HG03378 (cell line): Measurements from ENCODE around the gene CCDC34.
A peak's percentile ranks its signal among the peaks of the same experiment; 100 is the strongest.

ENCODE experiments used
- ATAC-seq: cut with Tn5 transposase; IDR thresholded peaks from one replicate; pipeline ENCODE4 v1.9.1; 2021; ENCODE audit warnings: mild to moderate bottlenecking, moderate library complexity; ENCODE audit not compliant: unreplicated experiment

The CCDC34 gene, protein sequence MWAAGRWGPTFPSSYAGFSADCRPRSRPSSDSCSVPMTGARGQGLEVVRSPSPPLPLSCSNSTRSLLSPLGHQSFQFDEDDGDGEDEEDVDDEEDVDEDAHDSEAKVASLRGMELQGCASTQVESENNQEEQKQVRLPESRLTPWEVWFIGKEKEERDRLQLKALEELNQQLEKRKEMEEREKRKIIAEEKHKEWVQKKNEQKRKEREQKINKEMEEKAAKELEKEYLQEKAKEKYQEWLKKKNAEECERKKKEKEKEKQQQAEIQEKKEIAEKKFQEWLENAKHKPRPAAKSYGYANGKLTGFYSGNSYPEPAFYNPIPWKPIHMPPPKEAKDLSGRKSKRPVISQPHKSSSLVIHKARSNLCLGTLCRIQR

DNA sequence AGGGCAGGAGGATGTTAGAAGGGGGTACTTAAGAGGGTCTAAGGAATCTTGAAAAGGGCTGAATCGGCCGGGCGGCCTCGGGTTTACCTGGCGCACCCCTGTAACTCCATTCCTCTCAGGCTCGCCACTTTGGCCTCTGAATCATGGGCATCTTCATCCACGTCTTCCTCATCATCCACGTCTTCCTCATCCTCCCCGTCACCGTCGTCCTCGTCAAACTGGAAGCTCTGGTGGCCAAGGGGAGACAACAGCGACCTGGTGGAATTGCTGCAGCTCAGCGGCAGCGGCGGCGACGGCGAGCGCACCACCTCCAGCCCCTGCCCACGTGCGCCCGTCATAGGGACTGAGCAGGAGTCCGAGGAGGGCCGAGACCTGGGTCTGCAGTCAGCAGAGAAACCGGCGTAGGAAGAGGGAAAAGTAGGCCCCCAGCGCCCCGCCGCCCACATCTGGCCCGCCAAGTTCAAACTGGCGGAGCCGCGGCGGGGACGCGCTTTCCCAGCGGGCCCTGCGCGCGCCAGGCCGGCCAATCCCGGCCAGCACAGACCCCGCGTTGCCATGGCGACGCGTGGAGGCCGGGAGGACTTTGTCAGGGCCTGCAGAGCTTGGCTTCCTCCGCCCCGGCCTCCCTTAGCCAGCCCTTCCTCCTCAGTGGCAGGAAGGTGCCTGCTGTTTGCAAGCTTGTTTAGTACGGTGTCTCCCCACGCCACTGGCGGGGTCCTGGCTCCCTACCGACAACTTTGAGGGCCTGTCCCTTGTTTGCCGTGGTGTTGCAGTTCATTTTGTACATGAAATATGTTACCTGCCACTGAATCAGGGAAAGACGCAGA, at the start of gene CCDC34:
Gene CCDC34 (minus strand): TSS at position 467 of the 827 bp plus-strand sequence. CDS start 21 bp downstream, at position 446.
- peak; percentile 96 for ATAC-seq

GRCh38 chr11:27412192-27412691, 49.2 kb upstream of the CCDC34 start:
- ATAC-seq: no peak

DNA sequence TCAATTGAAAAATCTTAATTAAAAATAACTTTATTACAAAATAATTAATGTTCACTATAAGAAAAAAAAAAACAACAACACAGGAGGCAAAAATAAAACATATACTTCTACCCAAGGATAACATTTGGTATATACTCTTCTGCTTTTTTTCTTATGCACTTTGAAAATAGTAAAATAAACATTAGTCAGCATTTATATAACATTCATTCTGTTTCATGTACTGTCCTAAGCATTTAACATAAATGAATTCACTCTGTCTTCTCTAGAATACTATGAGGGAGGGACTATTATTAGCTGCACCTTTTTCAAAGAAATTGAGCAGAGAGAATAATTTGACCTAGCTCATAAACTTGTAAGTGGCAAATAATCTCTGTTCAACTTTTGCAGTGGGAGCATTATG, 48.3 kb upstream of the CCDC34 start:
- no peak for ATAC-seq

- ATAC-seq: no peak
Measured at GRCh38 chr11:27410272-27410671, 47.3 kb upstream of the CCDC34 start.

DNA sequence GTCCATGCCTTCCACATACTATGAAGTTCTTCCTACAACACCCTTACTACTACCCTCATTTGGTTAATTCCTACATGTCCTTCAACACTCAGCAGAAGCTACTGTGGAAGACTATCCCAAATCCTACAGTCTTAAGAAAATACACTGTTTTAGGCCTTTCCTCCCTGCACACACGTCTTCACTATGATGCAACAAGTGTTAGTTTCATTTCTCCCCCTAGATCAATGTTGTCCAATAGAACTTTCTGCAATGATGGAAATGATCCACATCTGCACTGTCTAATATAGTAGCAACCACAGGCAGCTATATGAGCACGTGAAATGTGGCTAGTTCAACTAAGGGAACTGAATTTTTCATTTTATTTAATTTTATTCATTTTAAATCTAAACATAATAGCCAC, 46.7 kb upstream of the CCDC34 start:
- no peak for ATAC-seq

- no peak for ATAC-seq
Measured at GRCh38 chr11:27409049-27409448, 46.0 kb upstream of the CCDC34 start.

GRCh38 chr11:27408246-27408800, 45.3 kb upstream of the CCDC34 start:
- ATAC-seq: no peak

DNA sequence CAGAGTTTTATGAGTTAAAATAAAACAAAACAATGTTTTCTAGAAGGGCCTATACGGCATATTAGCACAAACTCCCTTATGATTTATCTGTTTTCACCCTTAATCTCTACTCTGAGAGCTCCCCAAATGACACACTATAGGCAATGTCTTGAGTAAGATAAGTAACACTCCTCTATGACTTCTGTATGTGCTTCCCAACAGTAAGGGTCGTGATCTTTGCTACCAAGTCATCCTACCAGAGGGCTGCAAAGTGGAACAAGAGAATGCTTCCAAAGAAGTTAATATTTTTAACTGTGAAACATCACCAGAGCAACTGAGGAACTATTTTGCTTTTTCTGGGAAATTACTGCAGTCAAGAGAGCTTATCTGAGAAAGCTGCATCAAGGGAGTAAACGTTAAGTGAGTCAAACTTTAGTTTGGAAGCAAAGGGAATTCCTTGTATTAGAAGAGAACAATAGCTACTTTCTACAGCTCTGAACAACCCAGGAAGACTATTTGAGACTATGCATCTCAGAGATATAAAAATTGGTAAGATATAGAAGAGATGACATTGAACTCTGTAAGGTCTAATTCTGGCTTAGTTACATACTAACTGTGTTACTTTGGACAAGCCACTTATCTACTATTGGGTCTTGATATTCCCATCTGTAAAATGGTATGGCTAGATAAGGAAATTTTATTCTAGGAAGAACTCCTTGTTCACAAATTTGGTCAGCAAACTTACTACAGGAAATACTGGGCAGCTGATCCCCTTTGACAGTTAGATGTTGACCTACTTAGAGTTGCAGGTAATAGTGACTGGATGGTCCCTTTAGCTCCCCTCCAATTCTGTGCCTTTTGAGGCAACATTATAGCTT, 43.7 kb upstream of the CCDC34 start:
- ATAC-seq: no peak

GRCh38 chr11:27405134-27405533, 42.1 kb upstream of the CCDC34 start:
- no peak for ATAC-seq

DNA sequence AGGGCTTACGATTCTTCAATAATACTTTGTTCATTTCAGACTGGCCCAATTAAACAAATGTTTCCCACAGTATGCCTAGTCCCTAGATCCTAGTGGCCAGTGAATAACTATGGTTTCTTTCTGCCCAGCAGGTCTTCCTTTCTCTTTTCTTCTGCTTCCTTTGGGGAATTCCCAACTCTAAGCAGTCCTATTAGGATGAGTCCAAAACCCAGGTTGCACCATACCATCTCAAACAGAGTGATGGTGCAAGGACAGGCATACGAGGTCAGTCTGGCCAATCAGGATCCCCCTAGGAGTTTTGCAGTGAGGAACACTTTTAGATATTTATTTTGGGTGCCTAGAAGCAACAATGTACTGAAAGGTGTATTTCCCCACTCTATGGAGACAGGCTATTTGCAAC, 41.4 kb upstream of the CCDC34 start:
- ATAC-seq: no peak

DNA sequence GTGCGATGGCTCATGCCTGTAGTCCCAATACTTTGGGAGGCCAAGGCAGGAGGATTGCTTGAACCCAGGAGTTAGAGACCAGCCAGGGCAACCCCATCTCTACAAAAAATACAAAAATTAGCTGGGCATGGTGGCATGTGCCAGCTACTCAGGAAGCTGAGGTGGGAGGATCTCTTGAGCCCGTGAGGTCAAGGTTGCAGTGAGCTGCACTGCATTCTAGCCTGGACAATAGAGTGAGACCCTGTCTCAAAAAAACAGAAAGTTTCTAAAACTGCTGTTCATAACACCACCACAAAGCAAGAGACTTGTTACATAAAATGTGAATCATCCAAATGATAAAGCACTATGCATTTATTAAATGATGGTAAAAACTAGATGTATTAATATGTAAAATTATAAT, 40.2 kb upstream of the CCDC34 start:
- no peak for ATAC-seq

- ATAC-seq: no peak
Measured at GRCh38 chr11:27402450-27402849, 39.4 kb upstream of the CCDC34 start.

- ATAC-seq: no peak
Measured at GRCh38 chr11:27401833-27402316, 38.9 kb upstream of the CCDC34 start.

DNA sequence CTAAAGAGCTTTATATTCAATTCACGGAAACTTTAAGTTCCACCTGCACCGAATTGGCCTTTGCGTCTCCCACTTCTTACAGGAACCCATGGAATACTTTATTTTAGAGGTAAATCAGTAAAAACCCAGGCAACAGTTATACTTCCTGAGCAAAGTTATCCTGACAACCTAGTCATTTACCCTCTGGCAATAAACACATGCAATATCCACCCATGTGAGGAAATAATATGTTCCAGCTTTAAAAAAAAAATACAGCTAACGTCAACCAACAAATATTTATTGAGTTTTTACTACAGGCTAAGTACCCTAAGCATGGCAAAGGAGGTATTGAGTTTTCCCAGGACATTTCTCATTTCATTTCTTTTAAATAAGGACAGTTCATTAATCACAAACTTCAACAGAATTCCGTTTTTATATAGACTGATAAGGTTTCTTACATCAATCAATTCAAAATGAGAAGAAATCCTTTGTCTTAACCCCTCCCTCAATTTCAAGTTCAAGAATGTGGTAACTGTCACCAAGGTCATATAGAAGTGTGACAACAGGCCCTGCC, 38.3 kb upstream of the CCDC34 start:
- ATAC-seq: no peak

GRCh38 chr11:27398400-27398770, 35.4 kb upstream of the CCDC34 start:
- ATAC-seq: no peak

- no peak for ATAC-seq
Measured at GRCh38 chr11:27397624-27398399, 34.8 kb upstream of the CCDC34 start.

DNA sequence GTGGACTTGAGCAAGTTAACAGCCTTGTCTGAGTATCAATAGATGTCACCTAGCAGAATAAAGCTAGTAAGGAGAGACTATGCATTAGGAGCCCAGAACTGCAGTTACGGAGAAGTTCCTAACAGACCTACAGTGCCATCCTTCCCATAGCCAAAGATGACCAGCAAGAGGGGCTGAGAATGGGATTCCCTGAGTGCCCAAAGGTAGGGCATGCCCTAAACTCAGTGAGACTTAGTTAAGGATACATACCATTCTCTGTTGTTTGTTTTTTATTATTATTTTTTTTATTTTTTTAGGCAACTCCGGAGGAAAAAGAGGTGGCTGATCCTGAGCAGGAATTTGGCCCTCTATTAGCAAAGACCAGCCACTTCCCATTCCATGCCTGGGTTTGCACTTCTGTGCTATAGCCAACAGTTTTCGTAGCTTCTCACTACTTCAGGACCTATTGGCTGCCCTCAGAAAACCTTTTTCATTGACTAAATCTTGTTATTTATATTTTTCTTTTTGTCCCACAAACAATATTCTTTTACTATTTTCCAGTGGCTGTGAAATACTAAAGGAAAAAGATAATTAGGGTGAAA, 33.3 kb upstream of the CCDC34 start:
- ATAC-seq: no peak

GRCh38 chr11:27395556-27396258, 32.7 kb upstream of the CCDC34 start:
- ATAC-seq: no peak
